Thyroid gland (tissue), 4 donors: ENCODE results near the gene GRIA4. TPM values are rescaled to one million over a fixed set of nuclear protein-coding genes. Genes with fewer than 3 reads are reported as not detected.

Experiments used
- DNase-seq, 2 donors: peaks; one replicate each; pipeline ENCODE4 v3.0.0-alpha.2; 2019
- H3K27ac ChIP-seq, 3 donors: fragments of 200-600 bp; sonication (generic); 1 replicate in 2 of 3; 2 replicates in 1 of 3; pipeline ENCODE4 v1.5.1; 2016 to 2019; ENCODE audit warnings: mild to moderate bottlenecking in 1 of 3, moderate library complexity in 1 of 3
- H3K27me3 ChIP-seq: fragments of 200-600 bp; sonication (generic); one replicate; pipeline ENCODE4 v1.5.1; 2019
- H3K36me3 ChIP-seq, 2 donors: fragments of 200-600 bp; sonication (generic); one replicate each; pipeline ENCODE4 v1.5.1; 2016 to 2019
- H3K4me1 ChIP-seq, 2 donors: fragments of 200-600 bp; sonication (generic); one replicate each; pipeline ENCODE4 v1.5.1; 2017 to 2019
- H3K4me3 ChIP-seq, 3 donors: fragments of 200-600 bp; sonication (generic); replicated peaks in 1 of 3; 1 replicate in 2 of 3; 2 replicates in 1 of 3; pipeline ENCODE4 v1.5.1; 2016; ENCODE audit warnings: mild to moderate bottlenecking in 1 of 3
- H3K9me3 ChIP-seq: fragments of 200-600 bp; sonication (generic); one replicate; pipeline ENCODE4 v1.5.1; 2017
- POLR2A ChIP-seq, 2 donors: fragments of 450-650 bp; IDR thresholded peaks; one replicate each; pipeline ENCODE4 v1.6.1; 2017; ENCODE audit warnings: antibody characterized with exemption in 2 of 2, mild to moderate bottlenecking in 2 of 2, moderate library complexity in 1 of 2
- WGBS, 2 donors: methylation state at CpG; one replicate each; pipeline ENCODE4 v1.1.5; 2017; 5-methylcytosine and 5-hydroxymethylcytosine counted together
- intact Hi-C: fragments of 100-400 bp; cut with DNase I; formaldehyde crosslinking; loops from one replicate; pipeline ENCODE4 v1.15.1; 2023
- total RNA-seq, 4 donors: library from RNA; depleted of rRNA; stranded (reverse); fragments of >200 nt; gene quantifications; one replicate each; pipeline ENCODE4 v1.2.3, GENCODE V29; 2016
- TF ChIP-seq, protein P1 (sequence below), 6 experiments: fragments of 200-600 bp in 3 of 6; fragments of 450-650 bp in 3 of 6; sonication (generic) in 3 of 6; IDR thresholded peaks; one replicate each; pipeline ENCODE4 v1.5.1; 2016 to 2019; ENCODE audit warnings: antibody characterized with exemption in 6 of 6, mild to moderate bottlenecking in 2 of 6, inconsistent platforms in 1 of 6, moderate library complexity in 1 of 6

GRIA4 gene
- total RNA-seq, 4 donors from 2014 or later, result 0.11 TPM; not detected in 3

DNA sequence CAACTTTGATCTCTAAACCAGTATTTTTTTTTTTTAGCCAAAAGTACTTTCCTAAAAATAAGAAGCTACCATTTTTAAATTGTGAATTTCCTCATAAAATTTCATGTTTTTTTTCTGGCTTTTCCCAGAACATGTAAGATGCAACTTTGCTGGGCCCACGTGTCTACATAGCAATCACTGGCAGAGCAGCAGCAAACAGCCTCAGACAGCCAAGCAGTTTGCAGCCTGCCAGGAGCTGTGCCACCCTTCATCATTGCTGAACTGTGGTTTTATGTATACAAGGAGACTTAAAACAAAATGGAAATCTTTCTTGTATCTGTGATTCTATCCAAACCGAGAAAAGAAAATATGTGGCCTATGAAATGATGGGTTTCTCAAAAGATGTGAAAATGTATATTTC lies 110.2 kb downstream of the GRIA4 start:
- no peak overlapping the region for H3K4me3 ChIP-seq
- H3K9me3 ChIP-seq, result no peaks in the 10 kb centered on the region
- peak; percentile 31 to 47 for DNase-seq
- no peaks in the 10 kb centered on the region for H3K27me3 ChIP-seq
- no peaks in the 10 kb centered on the region for H3K36me3 ChIP-seq
- TF ChIP-seq POLR2A (IDR thresholded peaks at IDR 0.05), result no peak
- TF ChIP-seq, protein P1, sequence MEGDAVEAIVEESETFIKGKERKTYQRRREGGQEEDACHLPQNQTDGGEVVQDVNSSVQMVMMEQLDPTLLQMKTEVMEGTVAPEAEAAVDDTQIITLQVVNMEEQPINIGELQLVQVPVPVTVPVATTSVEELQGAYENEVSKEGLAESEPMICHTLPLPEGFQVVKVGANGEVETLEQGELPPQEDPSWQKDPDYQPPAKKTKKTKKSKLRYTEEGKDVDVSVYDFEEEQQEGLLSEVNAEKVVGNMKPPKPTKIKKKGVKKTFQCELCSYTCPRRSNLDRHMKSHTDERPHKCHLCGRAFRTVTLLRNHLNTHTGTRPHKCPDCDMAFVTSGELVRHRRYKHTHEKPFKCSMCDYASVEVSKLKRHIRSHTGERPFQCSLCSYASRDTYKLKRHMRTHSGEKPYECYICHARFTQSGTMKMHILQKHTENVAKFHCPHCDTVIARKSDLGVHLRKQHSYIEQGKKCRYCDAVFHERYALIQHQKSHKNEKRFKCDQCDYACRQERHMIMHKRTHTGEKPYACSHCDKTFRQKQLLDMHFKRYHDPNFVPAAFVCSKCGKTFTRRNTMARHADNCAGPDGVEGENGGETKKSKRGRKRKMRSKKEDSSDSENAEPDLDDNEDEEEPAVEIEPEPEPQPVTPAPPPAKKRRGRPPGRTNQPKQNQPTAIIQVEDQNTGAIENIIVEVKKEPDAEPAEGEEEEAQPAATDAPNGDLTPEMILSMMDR (IDR thresholded peaks at IDR 0.05), result no peak
- peak overlapping the region in 2 of 3 donors; percentile 85 to 96 for H3K27ac ChIP-seq
- H3K4me1 ChIP-seq, result peaks cover 8 to 16% of the 10 kb centered on the region in 2 donors
- WGBS, 2 donors, result 49 to 57% methylated on average over 2 of the region's 2 CpGs
- intact Hi-C loops, result no loop called here

DNA sequence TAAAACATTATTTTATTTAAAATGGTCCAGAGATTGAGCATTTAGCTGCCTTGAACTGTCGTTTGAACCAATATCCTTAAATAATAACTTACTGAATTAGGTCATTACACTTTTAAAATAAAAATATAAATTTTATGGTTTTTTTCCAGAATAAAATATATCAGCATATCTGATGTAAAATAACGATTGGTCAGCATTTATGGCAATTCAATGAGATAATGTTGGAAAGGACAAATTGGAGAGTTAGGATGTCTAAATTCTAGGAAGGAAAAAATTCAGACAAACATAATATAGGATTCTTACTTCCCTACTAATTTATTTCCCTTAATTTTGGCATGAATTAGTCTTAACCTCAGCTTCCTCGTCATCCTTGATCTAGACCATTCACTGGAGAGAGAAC lies 113.4 kb downstream of the GRIA4 start:
- Histone ChIP-seq H3K27me3 (no peaks in the 10 kb centered on the region), H3K27ac (no peak overlapping the region), H3K4me3 (no peak overlapping the region), H3K9me3 (no peaks in the 10 kb centered on the region), H3K36me3 (no peaks in the 10 kb centered on the region), H3K4me1 (peaks cover 8 to 10% of the 10 kb centered on the region in 2 donors)
- WGBS, 2 donors, result 88 to 89% methylated on average over 3 of the region's 3 CpGs
- TF ChIP-seq, protein P1 (IDR thresholded peaks at IDR 0.05), result no peak
- intact Hi-C loops, result no loop called here
- DNase-seq, result no peak

DNA sequence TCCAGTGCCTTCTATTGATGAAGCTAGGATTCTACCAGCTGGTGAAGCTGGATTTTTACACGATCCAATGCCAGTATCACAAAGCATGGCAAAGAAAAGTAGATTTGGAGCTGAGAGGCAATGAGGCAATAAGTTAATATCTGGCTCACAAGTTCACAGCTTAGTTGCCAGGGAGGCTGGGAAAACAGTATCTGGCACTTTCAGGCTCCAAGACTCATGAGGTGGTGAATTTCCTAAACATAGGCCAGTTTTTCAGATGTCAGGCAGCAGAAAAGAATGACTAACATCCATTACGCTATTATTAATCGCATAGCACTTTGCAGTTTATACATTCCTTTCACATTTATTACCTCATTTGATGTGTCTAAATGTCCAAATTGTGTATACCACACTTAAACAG lies 122.7 kb downstream of the GRIA4 start:
- H3K27ac ChIP-seq, result no peak overlapping the region
- H3K9me3 ChIP-seq, result no peaks in the 10 kb centered on the region
- 96% methylated on average over 3 of the region's 3 CpGs for WGBS, 2 donors
- TF ChIP-seq, protein P1 (IDR thresholded peaks at IDR 0.05), result no peak
- no peak for TF ChIP-seq POLR2A (IDR thresholded peaks at IDR 0.05)
- DNase-seq, result no peak
- H3K4me3 ChIP-seq, result no peak overlapping the region
- intact Hi-C loops, result no loop called here
- no peaks in the 10 kb centered on the region for H3K4me1 ChIP-seq
- no peaks in the 10 kb centered on the region for H3K27me3 ChIP-seq
- H3K36me3 ChIP-seq, result no peaks in the 10 kb centered on the region

DNA sequence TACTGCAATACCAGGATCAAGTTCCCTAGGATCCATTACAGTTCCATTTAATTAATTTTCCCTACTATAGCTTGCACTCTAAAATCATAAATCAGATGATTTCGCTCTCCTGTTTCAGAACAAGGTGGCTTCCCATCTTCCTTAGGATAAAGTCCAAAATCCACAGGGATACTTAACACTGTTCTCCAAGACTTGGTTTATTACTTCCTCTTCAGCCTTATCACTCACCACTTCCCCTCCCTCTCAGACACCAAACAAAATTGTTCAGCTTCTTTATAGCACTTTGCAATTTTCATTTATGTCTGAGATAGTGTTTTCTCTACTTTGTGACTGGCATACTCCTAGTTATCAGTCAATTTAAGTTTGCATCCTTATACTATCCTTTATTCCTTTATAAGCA lies 124.6 kb downstream of the GRIA4 start:
- TF ChIP-seq, protein P1 (IDR thresholded peaks at IDR 0.05), result no peak
- no peak for TF ChIP-seq POLR2A (IDR thresholded peaks at IDR 0.05)
- WGBS, 2 donors, result 90 to 95% methylated on average over 1 of the region's 1 CpG
- Histone ChIP-seq H3K4me3 (no peak overlapping the region), H3K27ac (no peak overlapping the region), H3K9me3 (no peaks in the 10 kb centered on the region), H3K27me3 (no peaks in the 10 kb centered on the region), H3K36me3 (no peaks in the 10 kb centered on the region), H3K4me1 (no peaks in the 10 kb centered on the region)
- no peak for DNase-seq
- intact Hi-C loops, result no loop called here

DNA sequence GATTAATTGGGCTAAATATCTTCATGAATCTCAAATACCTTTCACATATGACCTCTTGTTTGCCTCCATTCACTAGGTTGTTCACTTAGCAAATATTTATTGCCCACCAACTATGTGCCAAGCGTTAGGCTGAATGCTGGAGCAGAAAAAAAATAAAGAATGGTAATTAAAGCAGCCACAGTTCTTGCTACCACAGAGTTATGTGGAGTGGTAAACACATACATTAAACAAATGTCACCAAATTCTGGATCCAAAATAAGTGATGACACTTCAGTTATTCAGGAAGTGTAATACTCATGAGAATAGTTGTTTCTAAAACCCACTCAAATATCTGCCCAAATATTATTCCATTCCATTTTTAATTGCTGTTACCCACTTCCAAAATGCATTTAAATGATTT lies 128.4 kb downstream of the GRIA4 start:
- Histone ChIP-seq H3K4me3 (no peak overlapping the region), H3K4me1 (no peaks in the 10 kb centered on the region), H3K27ac (no peak overlapping the region), H3K36me3 (no peaks in the 10 kb centered on the region), H3K9me3 (no peaks in the 10 kb centered on the region), H3K27me3 (no peaks in the 10 kb centered on the region)
- no peak for DNase-seq
- intact Hi-C loops, result no loop called here
- 89 to 98% methylated on average over 1 of the region's 1 CpG for WGBS, 2 donors
- TF ChIP-seq, protein P1 (IDR thresholded peaks at IDR 0.05), result no peak
